Measurements from ENCODE around the gene GATB. TPM values are rescaled to one million over a fixed set of nuclear protein-coding genes. Genes with fewer than 3 reads are reported as not detected.
A peak's percentile ranks its signal among the peaks of the same experiment; 100 is the strongest.

GATB gene
- total RNA-seq, 1 donor from 2014 or later = 18.0 TPM

DNA sequence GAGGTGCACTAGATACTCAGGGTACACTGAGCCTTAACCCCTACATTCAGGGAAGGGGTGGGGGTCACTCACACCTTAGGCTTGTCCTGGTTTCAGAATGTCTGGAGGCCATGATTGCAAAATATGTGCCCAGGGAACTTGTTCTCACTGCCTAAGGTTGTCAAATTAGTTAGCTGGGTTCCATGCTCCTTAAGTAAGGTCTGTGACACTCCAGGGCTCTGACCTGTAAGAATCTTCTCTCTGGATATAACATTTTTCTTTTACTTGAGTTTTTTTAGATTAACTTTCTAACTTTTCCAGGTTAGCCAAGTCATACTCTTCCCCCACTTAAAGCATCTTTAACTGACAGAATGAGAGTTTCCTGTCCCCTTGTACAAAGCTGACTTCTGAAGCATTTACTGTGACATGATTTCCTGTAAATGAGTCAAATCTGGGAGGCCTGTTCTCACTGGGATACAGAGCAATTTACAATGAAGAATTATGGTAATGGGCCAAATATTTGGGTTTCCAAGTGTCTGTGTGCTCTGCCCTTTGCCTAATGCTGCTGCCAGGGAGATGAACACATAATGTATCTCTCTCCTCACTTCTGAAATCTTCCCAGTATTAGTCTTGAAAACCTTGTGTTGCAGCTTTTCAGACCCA is 101.7 kb downstream of the GATB start:
- no peak overlapping the region for H3K27ac Mint-ChIP-seq (ENCODE audit: unreplicated experiment)
- H3K9me3 Mint-ChIP-seq (ENCODE audit: unreplicated experiment) = no peaks in the 10 kb centered on the region
- DNase-seq (ENCODE audit: extremely low spot score, unreplicated experiment) = no peak
- H3K4me1 Mint-ChIP-seq (ENCODE audit: unreplicated experiment) = no peaks in the 10 kb centered on the region
- no peaks in the 10 kb centered on the region for H3K36me3 Mint-ChIP-seq (ENCODE audit: unreplicated experiment)
- TF ChIP-seq, protein P1, sequence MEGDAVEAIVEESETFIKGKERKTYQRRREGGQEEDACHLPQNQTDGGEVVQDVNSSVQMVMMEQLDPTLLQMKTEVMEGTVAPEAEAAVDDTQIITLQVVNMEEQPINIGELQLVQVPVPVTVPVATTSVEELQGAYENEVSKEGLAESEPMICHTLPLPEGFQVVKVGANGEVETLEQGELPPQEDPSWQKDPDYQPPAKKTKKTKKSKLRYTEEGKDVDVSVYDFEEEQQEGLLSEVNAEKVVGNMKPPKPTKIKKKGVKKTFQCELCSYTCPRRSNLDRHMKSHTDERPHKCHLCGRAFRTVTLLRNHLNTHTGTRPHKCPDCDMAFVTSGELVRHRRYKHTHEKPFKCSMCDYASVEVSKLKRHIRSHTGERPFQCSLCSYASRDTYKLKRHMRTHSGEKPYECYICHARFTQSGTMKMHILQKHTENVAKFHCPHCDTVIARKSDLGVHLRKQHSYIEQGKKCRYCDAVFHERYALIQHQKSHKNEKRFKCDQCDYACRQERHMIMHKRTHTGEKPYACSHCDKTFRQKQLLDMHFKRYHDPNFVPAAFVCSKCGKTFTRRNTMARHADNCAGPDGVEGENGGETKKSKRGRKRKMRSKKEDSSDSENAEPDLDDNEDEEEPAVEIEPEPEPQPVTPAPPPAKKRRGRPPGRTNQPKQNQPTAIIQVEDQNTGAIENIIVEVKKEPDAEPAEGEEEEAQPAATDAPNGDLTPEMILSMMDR (IDR thresholded peaks at IDR 0.05) = no peak
- no peaks in the 10 kb centered on the region for H3K27me3 Mint-ChIP-seq (ENCODE audit: unreplicated experiment)
- no peak overlapping the region for H3K4me3 Mint-ChIP-seq (ENCODE audit: unreplicated experiment)

DNA sequence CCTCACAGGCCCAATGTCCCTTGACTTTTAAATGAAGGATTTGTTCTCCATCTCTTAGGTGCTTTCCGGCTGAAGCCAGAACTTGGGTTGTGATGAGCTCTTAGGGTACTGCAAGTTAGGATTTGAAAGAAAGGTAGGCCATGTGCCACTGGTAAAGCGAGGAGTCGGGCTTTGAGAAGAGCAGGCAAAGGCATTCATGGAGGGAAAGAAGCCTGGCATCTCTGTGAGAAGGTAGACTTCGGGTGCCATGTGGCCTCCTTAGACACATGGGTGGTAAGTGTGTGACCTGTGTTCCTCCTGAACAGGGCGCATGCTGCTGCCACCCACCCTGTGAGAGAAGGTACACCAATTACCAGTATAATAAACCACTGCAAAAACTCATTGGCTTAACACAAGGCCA is 102.9 kb downstream of the GATB start:
- no peak for DNase-seq (ENCODE audit: extremely low spot score, unreplicated experiment)
- Mint-ChIP-seq H3K27ac (ENCODE audit: unreplicated experiment) (no peak overlapping the region), H3K4me1 (ENCODE audit: unreplicated experiment) (peaks cover 6% of the 10 kb centered on the region), H3K9me3 (ENCODE audit: unreplicated experiment) (no peaks in the 10 kb centered on the region), H3K36me3 (ENCODE audit: unreplicated experiment) (no peaks in the 10 kb centered on the region), H3K4me3 (ENCODE audit: unreplicated experiment) (no peak overlapping the region), H3K27me3 (ENCODE audit: unreplicated experiment) (no peaks in the 10 kb centered on the region)
- TF ChIP-seq, protein P1 (IDR thresholded peaks at IDR 0.05) = no peak

DNA sequence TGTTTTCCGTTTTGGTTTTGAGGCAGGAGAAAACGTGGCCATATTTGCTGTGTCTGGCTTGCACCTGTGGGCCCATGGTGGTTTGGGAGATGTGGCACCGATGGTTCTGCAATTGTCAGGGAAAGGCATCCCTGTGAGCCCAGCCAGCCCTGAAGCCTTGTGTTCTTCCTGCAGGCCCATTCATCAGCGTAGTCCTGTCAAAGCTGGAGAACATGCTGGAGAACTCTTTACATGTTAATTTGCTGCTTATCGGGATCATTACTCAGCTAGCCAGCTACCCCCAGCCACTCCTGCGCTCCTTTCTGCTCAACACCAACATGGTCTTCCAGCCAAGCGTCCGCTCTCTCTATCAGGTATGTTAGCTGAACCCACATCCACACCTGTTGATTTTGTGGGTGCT is 104.7 kb downstream of the GATB start:
- DNase-seq (ENCODE audit: extremely low spot score, unreplicated experiment) = no peak
- Mint-ChIP-seq H3K27me3 (ENCODE audit: unreplicated experiment) (no peaks in the 10 kb centered on the region), H3K36me3 (ENCODE audit: unreplicated experiment) (no peaks in the 10 kb centered on the region), H3K4me1 (ENCODE audit: unreplicated experiment) (peaks cover 6% of the 10 kb centered on the region), H3K27ac (ENCODE audit: unreplicated experiment) (no peak overlapping the region), H3K4me3 (ENCODE audit: unreplicated experiment) (no peak overlapping the region), H3K9me3 (ENCODE audit: unreplicated experiment) (no peaks in the 10 kb centered on the region)
- TF ChIP-seq, protein P1 (IDR thresholded peaks at IDR 0.05) = no peak

DNA sequence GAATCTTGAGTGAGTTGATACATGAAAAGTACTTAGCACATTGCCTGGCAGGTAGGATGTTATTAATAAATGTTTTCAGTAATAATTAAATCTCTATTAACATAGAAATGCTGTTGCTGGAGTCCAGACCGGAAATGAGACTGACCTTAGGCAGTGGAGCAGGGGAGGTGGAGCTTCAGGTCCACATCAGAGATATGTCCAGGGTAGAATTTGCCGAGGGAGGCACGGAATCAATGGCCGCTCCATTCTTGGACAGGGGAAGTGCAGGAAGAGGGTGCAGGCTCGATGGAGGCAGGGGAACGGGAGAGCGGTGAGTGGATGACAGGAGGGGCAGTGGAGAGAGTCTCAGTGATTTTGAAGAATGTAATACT is 107.3 kb downstream of the GATB start:
- TF ChIP-seq, protein P1 (IDR thresholded peaks at IDR 0.05) = no peak
- Mint-ChIP-seq H3K4me1 (ENCODE audit: unreplicated experiment) (peaks cover 6% of the 10 kb centered on the region), H3K36me3 (ENCODE audit: unreplicated experiment) (no peaks in the 10 kb centered on the region), H3K27ac (ENCODE audit: unreplicated experiment) (no peak overlapping the region), H3K9me3 (ENCODE audit: unreplicated experiment) (no peaks in the 10 kb centered on the region), H3K27me3 (ENCODE audit: unreplicated experiment) (peaks cover 1% of the 10 kb centered on the region), H3K4me3 (ENCODE audit: unreplicated experiment) (no peak overlapping the region)
- no peak for DNase-seq (ENCODE audit: extremely low spot score, unreplicated experiment)

DNA sequence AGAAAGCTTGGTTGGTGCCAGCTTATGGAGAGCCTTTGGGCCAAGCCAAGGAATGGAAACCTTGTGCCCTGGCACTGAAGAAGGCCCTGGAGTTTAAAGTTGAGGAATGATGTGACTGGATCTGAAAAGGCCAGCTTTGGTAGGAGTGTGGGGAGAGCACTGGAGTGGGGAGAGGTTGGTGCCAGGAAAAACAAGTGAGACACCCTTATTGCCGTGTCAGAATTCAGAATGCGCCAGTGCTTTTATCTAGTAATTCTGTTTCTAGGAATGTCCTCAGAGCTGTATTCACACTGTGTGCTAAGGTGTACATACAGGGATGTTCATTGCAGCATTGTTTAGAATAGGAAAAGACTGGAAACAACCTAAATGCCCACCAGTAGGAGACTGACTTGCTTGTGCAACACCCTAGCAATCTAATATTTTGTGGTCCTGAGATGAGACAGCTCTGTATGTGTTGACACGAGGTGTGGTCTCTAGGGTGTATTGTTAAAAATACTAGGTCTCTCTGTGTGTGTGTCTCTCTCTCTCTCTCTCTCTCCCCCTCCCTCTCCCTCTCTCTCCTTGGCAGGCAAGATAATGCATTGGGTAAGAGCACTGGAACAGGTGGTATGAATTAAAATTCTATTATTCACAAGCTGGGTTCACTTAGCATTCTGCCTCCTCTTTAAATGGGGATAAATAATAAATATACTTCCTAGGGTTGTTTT is 107.8 kb downstream of the GATB start:
- no peak for DNase-seq (ENCODE audit: extremely low spot score, unreplicated experiment)
- H3K27me3 Mint-ChIP-seq (ENCODE audit: unreplicated experiment) = peaks cover 6% of the 10 kb centered on the region
- TF ChIP-seq, protein P1 (IDR thresholded peaks at IDR 0.05) = no peak
- H3K36me3 Mint-ChIP-seq (ENCODE audit: unreplicated experiment) = no peaks in the 10 kb centered on the region
- peak overlapping the region; percentile 7 for H3K27ac Mint-ChIP-seq (ENCODE audit: unreplicated experiment)
- H3K4me3 Mint-ChIP-seq (ENCODE audit: unreplicated experiment) = no peak overlapping the region
- H3K4me1 Mint-ChIP-seq (ENCODE audit: unreplicated experiment) = peaks cover 6% of the 10 kb centered on the region
- no peaks in the 10 kb centered on the region for H3K9me3 Mint-ChIP-seq (ENCODE audit: unreplicated experiment)
